HFF-Myc (cell line): ENCODE results near the gene ARL9.

Experiments
- DNase-seq: peaks from one replicate; pipeline ENCODE4 v3.0.0-alpha.2; 2011; ENCODE audit warnings: low read depth; ENCODE audit errors: extremely low read depth
- H3K4me3 ChIP-seq: replicated peaks from 2 replicates; pipeline ENCODE4 v1.5.1; 2011; ENCODE audit warnings: low read depth, mild to moderate bottlenecking, control low read depth, low read length
- CTCF ChIP-seq: IDR thresholded peaks from 2 replicates; pipeline ENCODE4 v1.5.1; 2012; ENCODE audit warnings: mild to moderate bottlenecking, low read depth, low read length, control low read depth; ENCODE audit errors: missing control alignments

Gene ARL9

GRCh38 chr4:56466910-56467283, 38.7 kb upstream of the ARL9 start:
- no peak for TF ChIP-seq CTCF
- peak overlapping the region; percentile 88 for H3K4me3 ChIP-seq
- DNase-seq: no peak

- DNase-seq: peak; percentile 48
- H3K4me3 ChIP-seq: peak within 1 kb of the TSS; percentile 88
- TF ChIP-seq CTCF: no peak
Observed at GRCh38 chr4:56467284-56468096, 38.1 kb upstream of the ARL9 start, which contains the start of gene SRP72. Gene SRP72, plus strand, starts transcription at chr4:56467617. Its CDS starts 19 bp downstream, at chr4:56467636.

- peak overlapping the region; percentile 88 for H3K4me3 ChIP-seq
- no peak for TF ChIP-seq CTCF
- no peak for DNase-seq
Observed at GRCh38 chr4:56468097-56468422, 37.5 kb upstream of the ARL9 start.

- no peak for TF ChIP-seq CTCF
- peak overlapping the region; percentile 88; the same call in 1 of the 2 replicates for H3K4me3 ChIP-seq
- DNase-seq: no peak
Observed at GRCh38 chr4:56469489-56470210, 35.9 kb upstream of the ARL9 start.

- TF ChIP-seq CTCF: no peak
- no peak for DNase-seq
- H3K4me3 ChIP-seq: no peak overlapping the region
Observed at GRCh38 chr4:56475917-56476316, 29.7 kb upstream of the ARL9 start.

GRCh38 chr4:56477192-56477702, 28.3 kb upstream of the ARL9 start:
- TF ChIP-seq CTCF: no peak
- no peak for DNase-seq
- H3K4me3 ChIP-seq: no peak overlapping the region
